HG02938 (cell line): ENCODE measurements around the gene UNKL.

Experiments used
- ATAC-seq: cut with Tn5 transposase; IDR thresholded peaks from one replicate; pipeline ENCODE4 v1.9.1; 2021; ENCODE audit warnings: mild to moderate bottlenecking, moderate library complexity; ENCODE audit not compliant: unreplicated experiment

Gene UNKL

DNA sequence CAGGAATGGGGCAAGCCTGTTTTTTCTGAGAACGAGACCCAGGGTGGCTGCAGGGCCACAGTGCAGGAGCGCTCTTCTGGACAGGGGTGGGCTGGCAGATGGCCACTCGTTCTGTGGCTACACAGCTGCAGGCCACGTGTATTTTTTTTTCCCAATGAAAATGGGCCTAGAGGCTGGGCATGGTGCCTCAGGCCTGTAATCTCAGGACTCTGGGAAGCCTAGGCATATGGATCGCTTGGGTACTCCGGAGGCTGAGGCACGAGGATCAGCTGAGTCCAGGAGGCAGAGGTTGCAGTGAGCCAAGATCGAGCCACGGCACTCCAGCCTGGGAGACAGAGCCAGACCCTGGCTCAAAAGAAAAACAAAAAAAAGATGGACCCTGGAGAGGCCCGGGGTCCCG lies 6.8 kb downstream of the UNKL start:
- no peak for ATAC-seq

DNA sequence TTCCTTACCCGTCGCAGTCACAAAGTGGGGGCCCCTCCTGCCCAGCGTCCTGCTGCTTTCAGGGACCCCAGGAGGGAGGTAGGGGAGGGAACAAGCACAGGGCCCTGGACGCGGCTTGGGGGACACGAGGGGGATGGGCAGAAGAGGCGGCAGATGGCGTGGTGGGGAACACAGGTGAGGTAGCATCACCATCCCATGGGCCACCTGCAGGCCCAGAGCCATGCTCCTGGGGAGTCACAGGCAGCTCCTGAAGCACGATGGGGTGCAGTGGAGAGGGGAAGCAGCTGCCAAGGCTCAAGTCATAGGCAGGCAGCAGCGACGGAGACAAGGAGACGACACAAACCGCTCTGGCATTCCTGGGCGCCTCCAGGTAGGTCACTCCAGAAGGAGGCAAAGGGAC lies 10.8 kb downstream of the UNKL start:
- ATAC-seq: no peak

DNA sequence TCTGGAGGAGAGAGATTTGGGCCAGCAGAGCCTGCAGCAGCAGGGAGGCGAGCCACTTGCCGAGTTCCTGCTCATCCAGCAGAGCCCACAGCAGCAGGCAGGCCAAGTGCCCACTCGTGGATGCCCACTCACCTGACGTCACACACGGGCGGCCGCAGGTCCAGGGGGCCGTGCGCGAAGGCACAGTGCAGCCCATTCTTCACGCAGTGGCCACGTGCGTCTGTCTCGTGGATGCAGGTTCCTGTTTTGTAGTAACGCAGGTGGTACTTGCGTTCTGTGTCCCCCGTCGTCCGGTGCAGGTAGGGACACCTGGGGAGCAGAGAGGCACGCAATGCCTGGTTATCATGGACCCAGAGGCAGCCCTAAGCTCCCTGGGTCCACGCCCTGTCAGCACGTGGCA lies 11.5 kb downstream of the UNKL start:
- ATAC-seq: no peak

DNA sequence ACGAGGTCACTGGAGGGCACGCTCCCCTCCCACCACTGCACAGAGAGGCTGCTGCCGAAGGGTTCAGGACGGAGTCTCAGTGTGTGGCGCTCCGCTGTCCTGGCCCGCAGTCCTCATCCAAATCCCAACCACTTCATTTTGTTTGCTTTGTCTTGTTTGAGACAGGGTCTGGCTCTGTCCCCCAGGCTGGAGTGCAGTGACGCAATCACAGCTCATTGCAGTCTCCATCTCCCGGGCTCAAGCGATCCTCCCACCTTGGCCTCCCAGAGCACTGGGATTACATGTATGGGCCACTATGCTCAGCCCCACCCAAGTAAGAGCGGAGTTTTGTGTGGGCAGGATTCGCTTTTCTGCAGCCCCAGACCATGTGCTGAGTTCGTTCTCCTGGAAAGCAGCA lies 12.7 kb downstream of the UNKL start:
- no peak for ATAC-seq

DNA sequence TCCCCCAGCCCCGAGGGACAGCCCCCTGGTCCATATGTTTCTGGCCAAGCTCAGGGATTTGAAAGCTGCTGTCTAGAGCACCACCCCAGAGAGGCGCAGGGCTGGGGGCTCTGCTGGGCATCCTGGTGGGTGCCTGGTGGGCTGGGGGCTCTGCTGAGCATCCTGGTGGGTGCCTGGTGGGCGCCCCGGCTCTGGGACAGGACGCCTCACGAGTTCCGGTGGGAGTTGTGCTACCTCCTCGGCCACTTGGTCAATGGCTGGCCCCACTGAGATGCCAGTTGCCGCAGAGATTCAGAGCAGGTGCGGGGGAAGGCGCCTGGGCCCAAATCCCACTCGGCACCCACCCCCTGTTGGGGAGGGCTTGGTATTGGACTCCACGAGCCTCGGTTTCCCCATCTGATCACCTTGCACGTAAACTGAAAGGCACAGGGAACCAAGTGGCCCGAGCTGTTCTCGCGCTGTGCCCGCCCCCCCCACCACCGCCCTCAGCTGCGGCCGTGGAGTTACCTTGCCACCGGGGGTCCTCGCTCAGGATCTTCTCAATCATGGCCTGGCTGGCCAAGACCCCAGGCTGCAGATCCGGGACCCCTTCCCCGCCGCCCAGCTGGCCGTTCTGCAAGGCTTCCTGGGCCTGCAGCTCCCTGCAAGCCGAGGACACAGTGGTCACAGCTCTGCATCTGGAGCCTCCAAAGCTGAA lies 13.3 kb downstream of the UNKL start:
- no peak for ATAC-seq

DNA sequence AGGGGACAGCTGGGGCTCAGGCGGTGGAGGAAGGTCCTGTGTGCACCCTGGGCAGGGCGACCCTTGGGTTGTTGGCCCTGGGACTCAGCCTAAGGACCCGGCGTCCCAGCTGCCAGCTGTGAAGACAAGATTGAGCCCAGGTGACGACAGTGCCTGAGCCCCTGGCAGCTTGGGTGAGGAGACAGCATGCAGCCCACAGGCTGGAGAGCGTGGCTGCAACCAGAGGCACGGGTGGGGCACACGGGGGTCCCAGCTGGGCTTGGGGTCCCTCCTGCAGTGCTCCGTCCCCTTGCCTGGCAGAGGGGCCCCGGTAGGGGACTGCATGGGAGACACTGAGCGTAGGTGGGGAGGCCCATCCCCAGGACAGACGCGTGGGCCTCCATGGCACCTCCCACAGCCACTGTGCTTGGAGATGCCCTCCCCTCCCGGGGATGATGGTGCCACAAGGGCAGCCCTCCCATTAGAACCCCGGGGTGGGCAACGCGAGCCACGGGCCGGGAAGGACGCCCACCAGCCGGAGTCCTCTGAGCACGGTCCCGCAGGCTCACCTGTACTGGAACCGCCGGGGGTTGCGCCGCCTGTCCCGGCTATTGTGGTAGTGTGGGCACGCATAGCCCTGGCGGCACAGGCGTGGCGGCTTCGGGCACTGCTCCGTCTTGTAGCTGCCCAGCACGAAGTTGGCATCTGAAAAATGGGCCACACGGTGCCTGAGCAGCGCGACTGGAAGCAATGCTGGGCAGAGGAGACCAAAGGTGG lies 15.5 kb downstream of the UNKL start:
- no peak for ATAC-seq

DNA sequence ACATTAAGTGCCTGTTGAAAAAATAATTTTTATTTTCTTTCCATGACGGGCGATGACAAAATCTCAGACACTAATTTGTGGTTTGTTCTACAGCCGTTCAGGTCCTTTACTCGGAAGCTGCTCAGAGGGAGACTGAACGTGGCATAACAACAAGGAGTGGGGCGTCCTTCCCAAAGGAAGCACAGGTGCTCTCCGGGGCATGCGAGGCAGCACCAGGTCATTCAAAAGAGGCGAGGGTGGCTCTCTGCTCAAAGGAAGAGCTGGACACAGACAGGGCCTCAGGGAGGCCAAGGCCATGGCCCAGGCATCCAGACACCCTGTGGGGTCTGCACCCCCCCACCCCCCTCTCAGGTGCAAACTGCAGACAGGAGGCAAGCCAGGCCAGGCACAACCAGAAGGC lies 16.2 kb downstream of the UNKL start:
- no peak for ATAC-seq

DNA sequence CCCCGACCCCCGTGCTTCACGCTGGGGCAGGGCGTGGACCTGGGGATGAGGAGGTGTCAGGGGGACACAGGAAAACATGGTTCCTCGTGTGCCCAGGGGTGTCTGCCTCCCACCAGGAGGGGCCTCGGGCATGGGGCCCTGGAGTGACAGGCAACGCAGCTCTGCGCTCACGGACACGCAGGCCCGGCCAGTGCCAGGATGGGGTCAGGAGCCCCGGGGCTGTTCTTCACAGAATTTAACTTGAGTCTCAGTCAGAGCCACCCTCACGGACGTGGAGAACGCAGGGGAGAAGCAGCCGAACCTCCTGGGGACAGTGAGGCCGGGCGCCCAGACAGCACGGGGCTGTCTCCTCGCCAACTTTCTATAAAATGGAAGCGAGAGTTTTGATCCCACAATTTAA lies 16.7 kb downstream of the UNKL start:
- ATAC-seq: no peak

DNA sequence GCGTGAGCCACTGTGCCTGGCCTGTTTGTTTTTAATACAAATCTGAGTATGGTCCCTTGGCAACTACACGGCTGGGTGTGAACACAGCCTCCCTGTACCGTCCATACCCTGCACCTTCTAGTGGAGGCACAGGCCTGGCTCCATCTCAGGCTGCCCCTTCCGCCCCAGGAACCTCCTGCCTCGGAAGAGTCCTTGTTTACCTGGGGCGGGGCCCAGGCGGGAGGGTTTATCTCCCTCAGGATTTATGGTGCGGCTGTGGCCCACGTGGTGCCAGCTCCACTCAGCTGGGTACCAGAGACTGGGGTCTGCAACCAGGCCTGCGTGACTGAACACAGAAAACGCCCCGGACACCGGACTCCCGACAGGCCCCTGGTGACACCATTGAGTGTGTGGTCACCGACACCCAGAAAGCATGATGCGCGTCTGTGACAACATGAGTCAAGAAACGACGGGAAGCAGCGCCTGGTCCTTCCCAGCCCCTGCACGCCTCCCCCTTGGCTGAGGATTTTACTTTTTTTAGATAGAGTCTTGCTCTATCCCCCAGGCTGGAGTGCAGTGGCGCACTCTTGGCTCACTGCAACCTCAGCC lies 19.0 kb downstream of the UNKL start:
- no peak for ATAC-seq

DNA sequence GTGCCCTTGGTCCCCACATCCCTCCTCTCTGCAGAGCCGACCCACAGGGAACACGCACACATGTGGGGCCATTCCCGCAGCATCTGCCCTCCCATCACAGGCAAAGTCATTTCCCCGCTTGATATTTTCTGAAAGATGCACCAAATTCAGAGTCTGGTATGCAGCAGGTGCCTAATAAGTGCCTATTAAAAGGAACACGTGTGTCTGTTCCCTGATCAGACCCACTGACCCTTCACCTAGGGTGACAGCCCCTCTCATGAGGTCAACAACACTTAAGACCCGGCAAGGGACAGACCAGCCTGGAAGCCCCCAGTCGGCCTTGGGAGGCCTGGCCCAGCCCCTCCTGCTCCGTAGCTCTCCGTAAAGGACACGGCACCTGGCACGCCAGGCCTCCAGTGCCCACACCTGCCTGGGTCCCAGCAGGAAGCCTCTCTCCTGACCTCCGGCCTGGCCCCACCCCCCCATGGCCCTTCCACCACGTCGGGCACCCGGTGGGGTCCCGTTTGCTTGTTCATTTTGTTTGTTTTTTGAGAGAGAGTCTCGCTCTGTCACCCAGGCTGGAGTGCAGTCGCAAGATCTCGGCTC lies 20.0 kb downstream of the UNKL start:
- no peak for ATAC-seq

DNA sequence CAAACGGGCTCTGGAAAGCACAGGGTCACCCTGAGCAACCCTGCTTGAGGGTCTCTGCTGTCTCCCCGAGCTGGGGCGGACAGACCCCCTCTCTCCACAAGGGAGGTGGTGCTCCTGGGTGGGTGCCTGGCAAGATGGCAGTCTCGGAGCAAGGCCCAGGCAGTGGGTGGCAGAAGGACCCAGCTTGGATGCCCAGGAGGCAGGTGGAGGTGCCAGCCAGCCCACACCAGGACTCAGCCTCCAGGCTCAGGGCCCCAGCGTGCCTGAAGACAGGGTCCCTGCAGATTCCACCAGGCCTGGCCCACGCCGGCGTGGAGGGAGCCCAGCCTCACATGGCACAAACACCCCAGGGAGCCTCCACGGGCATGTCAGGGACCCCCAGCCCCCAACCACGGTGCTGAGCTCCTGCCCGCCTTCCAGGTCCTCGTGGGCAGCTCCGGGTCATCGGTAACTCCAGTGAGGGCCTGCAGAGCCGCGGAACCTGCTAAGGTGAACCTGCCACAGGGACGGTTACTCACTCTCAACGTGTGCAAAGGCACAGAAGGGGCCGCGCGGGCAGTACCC lies 20.8 kb downstream of the UNKL start:
- no peak for ATAC-seq

DNA sequence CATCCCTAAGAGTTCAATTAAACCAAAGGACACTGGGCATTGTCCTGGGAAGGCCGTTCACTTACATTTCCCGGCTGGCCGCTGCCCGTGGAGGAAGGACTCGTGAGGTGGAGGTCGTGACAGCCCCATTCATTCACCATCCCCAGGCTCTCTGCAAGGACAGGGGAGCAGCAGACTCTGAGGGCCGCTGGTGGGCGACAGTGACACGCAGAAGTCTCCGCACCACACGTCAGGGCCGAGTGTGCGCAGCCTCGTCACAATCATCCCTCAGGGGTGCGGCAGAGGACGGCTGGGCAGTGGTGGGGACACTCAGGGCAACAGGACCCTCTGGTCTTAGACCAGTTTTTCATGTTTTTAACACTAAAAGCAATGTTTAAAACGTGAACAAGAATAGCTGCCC lies 21.7 kb downstream of the UNKL start:
- no peak for ATAC-seq

DNA sequence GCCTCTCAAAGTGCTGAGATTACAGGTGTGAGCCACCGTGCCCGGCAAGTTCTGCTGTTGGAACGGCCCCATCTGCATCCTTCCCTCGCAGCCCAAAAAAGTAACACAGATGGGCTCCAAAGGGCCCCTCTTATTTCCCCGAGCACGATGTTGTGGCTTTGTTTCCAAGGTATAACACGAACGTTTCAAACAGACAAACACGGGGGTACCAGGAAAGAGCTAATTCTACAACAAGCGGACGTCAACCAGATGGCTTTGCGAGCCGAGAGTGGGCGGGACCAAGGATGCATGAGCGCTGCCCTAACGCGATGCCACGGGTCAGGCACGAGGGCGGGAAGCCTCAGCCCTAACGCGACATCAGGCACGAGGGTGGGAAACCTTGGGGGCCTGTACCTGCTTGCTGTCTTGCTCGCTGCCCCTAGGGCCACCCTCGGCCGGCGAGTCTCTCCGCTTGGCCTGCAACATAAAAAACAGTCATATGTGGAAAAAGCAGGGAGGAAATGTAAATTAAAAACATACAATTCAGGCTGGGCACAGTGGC lies 24.2 kb downstream of the UNKL start:
- no peak for ATAC-seq

DNA sequence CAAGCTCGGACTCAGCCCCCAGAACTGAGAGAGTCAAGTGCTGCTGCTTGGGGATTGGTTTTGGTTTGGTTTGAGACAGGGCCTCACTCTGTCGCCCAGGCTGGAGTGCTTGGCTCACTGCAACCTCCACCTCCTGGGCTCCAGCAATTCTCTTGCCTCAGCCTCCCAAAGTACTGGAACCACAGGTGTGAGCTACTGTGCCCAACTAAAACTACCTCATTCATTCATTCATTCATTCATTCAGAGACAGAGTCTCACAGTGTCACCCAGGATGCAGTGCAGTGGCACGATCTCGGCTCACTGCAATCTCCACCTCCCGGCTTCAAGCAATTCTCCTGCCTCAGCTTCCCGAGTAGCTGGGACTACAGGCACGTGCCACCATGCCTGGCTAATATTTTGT lies 24.7 kb downstream of the UNKL start:
- ATAC-seq: no peak

DNA sequence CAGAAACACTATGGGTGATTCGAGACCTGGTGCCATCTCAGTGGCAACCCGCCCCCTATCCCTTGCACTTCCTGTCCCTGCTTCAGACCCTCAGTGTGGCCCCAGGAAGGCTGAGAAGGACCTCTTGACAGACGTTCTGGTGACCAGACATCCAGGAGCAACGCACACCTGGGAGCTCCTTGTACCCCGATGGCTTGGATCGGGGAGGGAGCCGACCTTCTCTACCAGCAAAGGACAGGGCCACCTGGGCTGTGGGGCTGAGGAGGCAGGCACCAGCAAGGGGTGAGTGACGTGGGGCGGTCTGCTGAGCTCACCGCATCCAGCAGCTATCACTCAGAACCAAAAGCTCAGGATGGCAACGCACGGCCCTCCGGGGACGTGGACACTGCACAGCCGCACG lies 27.2 kb downstream of the UNKL start:
- no peak for ATAC-seq

DNA sequence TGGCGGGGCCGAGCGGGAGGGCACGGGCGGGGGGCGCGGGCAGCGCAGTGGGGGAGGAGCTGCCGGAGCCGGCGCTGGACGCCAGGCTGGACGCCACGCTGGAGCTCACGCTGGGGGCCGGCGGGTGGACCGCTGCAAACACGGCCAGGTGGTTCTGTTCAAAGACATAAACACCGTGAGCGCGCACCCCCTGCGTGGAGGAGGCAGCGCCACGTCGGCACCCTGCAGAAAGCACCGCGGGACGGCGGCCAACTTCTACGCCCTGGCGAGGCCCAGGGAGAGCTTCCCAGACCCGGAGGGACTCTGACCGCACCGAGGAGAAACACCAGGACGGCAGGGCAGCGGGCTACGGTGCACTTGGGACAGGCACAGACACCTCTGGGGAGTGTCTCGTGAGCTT lies 29.3 kb downstream of the UNKL start:
- ATAC-seq: no peak

DNA sequence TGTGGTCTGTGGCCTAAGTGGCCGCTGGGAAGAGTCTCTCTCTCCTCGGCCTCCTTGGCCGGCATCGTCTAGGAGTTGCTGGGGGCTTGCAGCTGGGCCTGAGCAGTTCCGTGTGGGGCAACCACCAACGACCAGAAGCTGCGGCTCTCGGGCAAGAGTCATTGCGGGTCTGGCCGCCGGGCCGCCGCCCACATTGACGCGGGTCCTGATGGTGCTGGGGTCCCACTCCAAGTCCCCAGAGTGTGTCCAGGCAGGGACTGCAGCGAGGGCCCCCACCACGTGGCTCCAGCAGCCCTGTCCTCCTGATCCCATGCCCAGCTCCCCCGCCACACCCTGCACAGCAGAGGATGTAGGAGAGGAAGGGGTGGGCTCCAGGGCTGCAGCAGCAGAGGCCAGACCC lies 30.9 kb downstream of the UNKL start:
- no peak for ATAC-seq

DNA sequence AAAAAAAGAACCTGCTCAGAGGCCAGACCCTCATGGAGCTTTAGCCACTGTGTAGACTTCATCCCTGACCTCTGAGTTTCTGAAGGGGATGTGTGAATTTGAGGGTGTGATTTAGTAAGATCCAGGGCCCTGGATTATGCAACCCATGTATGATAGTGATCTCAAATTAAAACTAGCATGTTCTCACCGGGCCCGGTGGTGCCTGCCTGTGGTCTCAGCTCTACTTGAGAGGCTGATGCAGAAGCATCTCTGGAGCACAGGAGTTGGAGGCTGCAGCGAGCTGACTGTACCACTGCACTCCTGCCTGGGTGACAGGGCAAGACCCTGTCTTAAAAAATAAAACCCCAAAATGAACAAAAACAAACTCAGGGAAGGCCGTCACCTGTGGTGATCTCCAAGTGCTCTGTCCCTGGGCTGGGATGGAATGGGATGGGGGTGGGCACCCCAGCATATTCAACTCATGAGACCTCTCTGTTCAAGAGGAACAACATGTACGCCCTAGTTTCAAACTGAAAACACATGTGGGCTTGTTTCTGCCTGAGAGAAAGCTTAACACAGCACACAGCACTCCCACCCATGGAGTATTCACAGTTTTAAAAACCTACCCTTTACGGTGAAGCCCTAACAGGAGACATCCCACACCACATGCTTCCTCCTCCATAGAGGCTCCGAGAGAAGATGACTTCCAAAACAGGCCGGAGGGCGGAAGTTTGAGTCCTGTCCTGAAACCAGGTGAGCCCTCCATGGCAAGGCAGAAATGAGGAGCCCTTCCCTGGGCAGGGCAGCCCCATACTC lies 32.7 kb downstream of the UNKL start:
- ATAC-seq: no peak

DNA sequence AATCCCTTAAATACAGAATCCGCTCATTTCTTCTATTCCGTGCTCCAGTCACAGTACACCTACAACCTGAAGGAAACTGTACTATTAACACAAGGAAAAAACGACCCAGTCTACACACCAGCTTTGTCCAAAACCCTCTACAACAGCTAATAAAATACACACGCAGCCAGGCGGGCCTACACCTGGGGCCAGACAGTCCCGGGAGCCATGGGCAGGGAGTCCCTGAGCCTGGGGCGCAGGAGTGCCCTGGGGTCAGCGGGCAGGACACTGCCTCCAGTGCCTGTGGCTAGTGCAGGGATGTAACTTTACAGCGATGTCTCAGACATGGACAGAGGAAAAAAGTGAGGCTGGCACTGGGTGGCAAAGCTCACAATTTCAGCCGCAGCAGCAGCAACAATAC lies 34.3 kb downstream of the UNKL start:
- no peak for ATAC-seq

DNA sequence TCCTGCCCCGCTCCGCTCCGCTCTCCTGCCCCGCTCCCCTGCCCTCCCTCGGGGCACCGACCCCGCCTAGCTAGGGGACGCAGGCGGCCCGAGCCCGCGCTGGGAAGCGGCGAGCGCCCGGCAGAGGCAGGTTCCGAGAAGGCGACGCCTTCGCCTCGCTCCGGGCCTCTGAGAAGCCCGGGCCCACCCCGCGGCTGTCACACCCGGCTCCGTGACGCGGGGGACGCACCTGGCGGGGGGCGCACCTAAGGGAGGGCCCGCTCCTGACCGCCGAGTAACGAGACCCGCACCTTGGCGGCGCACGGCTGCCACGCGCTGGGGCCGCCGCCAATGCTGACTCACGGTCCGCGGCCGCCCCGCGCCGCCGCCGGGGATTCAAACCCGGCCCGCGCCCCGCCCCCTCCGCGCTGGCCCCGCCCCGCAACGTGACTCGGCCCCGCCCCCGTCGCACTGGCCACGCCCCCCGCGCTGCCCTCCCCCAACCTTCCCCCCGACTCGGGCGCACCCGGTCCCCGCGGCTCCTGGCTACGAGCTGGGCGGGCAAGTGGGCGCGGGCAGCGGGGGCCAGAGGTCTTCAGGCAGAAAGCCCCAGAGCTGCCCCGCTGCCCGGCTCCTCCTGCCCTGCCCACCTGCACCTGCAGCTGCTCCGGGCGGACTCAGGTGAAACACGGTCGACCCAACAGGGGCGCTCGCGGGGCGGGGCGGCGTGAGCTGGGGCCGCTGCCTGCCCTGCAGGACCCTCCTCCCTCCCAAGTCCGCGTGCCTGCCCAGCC lies 35.0 kb downstream of the UNKL start:
- ATAC-seq: peak; percentile 57
